A549 (cell line): ENCODE measurements around the gene FAM110D. TPM values are rescaled to one million over a fixed set of nuclear protein-coding genes. Genes with fewer than 3 reads are reported as not detected.

Source experiments
- ATAC-seq, 2 experiments: fragments of 200-7000 bp in 1 of 2; fragments of >200 bp in 1 of 2; cut with Nextera tagmentation in 1 of 2; cut with Tn5 transposase in 1 of 2; 3 replicates each; pipeline versions ENCODE4 v1.8.0 to v1.9.1; 2018 to 2020; ENCODE audit warnings: mild to moderate bottlenecking in 1 of 2, moderate library complexity in 1 of 2
- CTCF ChIA-PET: fragments of 300-600 bp; sonication (Branson Sonifier 250); formaldehyde crosslinking; extraction: SDS; loops from one replicate; lab custom pipeline; 2021; ENCODE audit warnings: antibody characterized with exemption, inconsistent platforms; lab: Yijun Ruan, JAX
- POLR2A ChIA-PET: fragments of 350-600 bp; formaldehyde crosslinking; extraction: SDS; loops from one replicate; lab custom pipeline; 2021; ENCODE audit warnings: antibody characterized with exemption, inconsistent platforms; lab: Yijun Ruan, JAX
- DNase-seq, 2 experiments: peaks; one replicate each; pipeline versions ENCODE4 v3.0.0 to v3.0.0-alpha.2; 2011 to 2016; ENCODE audit warnings: low read depth in 1 of 2, low spot score in 1 of 2
- FAIRE-seq: peaks from 2 replicates; lab custom pipeline; 2011; peaks lifted over from hg19 to GRCh38; lab: Jason Lieb, UNC
- H3K27ac ChIP-seq, 2 experiments: fragments of >200 bp; sonication (Bioruptor Twin); formaldehyde crosslinking; 3 replicates each; pipeline ENCODE4 v1.5.1; 2016 to 2017
- H3K4me1 ChIP-seq: fragments of >200 bp; sonication (Bioruptor Twin); formaldehyde crosslinking; 3 replicates; pipeline ENCODE4 v1.6.1; 2016
- H3K4me2 ChIP-seq: fragments of >200 bp; sonication (Bioruptor Twin); formaldehyde crosslinking; 3 replicates; pipeline ENCODE4 v1.6.1; 2016
- H3K4me3 ChIP-seq: fragments of >200 bp; sonication (Bioruptor Twin); formaldehyde crosslinking; 3 replicates; pipeline ENCODE4 v1.5.1; 2016
- H3K9me3 ChIP-seq: fragments of >200 bp; sonication (Bioruptor Twin); formaldehyde crosslinking; 3 replicates; pipeline ENCODE4 v1.6.1; 2016
- BHLHE40 ChIP-seq: IDR thresholded peaks from 2 replicates; pipeline ENCODE4 v1.6.1; 2012; ENCODE audit warnings: low read depth, low read length, inconsistent platforms
- CBX8 ChIP-seq: fragments of 200-600 bp; sonication (generic); IDR thresholded peaks from 2 replicates; pipeline ENCODE4 v1.6.1; 2016
- CEBPB ChIP-seq, 2 experiments: fragments of >200 bp in 1 of 2; sonication (Bioruptor Twin) in 1 of 2; formaldehyde crosslinking in 1 of 2; IDR thresholded peaks; 2 replicates each; pipeline ENCODE4 v1.6.1; 2012 to 2016
- ESRRA ChIP-seq: fragments of 150-350 bp; IDR thresholded peaks from 2 replicates; pipeline ENCODE4 v1.6.1; 2014; ENCODE audit warnings: mild to moderate bottlenecking, low read length, borderline replicate concordance
- FOSB ChIP-seq: fragments of 250-450 bp; sonication (Bioruptor Pico); IDR thresholded peaks from 2 replicates; pipeline ENCODE4 v1.5.0; 2020; ENCODE audit warnings: mild to moderate bottlenecking, moderate library complexity
- FOXS1 ChIP-seq: fragments of 250-450 bp; sonication (Bioruptor Pico); IDR thresholded peaks from 2 replicates; pipeline ENCODE4 v1.5.0; 2020; ENCODE audit warnings: mild to moderate bottlenecking, moderate library complexity
- HDAC2 ChIP-seq: fragments of 200-600 bp; sonication (generic); IDR thresholded peaks from 2 replicates; pipeline ENCODE4 v1.6.1; 2016
- HOXB5 ChIP-seq: fragments of 250-450 bp; sonication (Bioruptor Pico); IDR thresholded peaks from 2 replicates; pipeline ENCODE4 v1.5.0; 2020; ENCODE audit warnings: mild to moderate bottlenecking, moderate library complexity
- JUN ChIP-seq, 2 experiments: fragments of >200 bp; sonication (Bioruptor Twin); formaldehyde crosslinking; IDR thresholded peaks; 2 replicates in 1 of 2; 3 replicates in 1 of 2; pipeline ENCODE4 v1.6.1; 2016 to 2017
- JUNB ChIP-seq: fragments of >200 bp; sonication (Bioruptor Twin); formaldehyde crosslinking; IDR thresholded peaks from 2 replicates; pipeline ENCODE4 v1.6.1; 2016
- NR3C1 ChIP-seq: fragments of >200 bp; sonication (Bioruptor Twin); formaldehyde crosslinking; IDR thresholded peaks from 3 replicates; pipeline ENCODE4 v1.6.1; 2017
- RFX5 ChIP-seq: fragments of 450-650 bp; IDR thresholded peaks from 2 replicates; pipeline ENCODE4 v1.7.1; 2014; ENCODE audit warnings: antibody characterized with exemption, mild to moderate bottlenecking, moderate library complexity
- RNF2 ChIP-seq: fragments of 200-600 bp; sonication (generic); IDR thresholded peaks from 2 replicates; pipeline ENCODE4 v1.6.1; 2016; ENCODE audit warnings: low read depth, mild to moderate bottlenecking, antibody characterized with exemption, moderate library complexity, borderline replicate concordance
- SMC3 ChIP-seq: fragments of >200 bp; sonication (Bioruptor Twin); formaldehyde crosslinking; IDR thresholded peaks from 3 replicates; pipeline ENCODE4 v1.6.1; 2018; ENCODE audit warnings: inconsistent platforms
- ZC3H11A ChIP-seq: fragments of 450-650 bp; IDR thresholded peaks from 2 replicates; pipeline ENCODE4 v1.6.1; 2014; ENCODE audit warnings: antibody characterized with exemption, mild to moderate bottlenecking
- ZNF302 ChIP-seq: fragments of 250-450 bp; sonication (Bioruptor Pico); IDR thresholded peaks from 2 replicates; pipeline ENCODE4 v1.9.0; 2021; ENCODE audit warnings: inconsistent platforms, mild to moderate bottlenecking, moderate library complexity
- WGBS: methylation state at CpG from one replicate; pipeline ENCODE4 v1.1.6; 2017; ENCODE audit errors: missing lambda C conversion rate; 5-methylcytosine and 5-hydroxymethylcytosine counted together
- polyA plus RNA-seq, 4 experiments: library from polyadenylated mRNA; depleted of rRNA in 3 of 4; stranded (reverse); fragments of >200 nt; fragmentation: RNase III in 1 of 4; extraction: RNeasy Plus Mini Kit Qiagen cat#74134 plus additional on column Dnase treatment in 1 of 4; gene quantifications; 2 replicates in 3 of 4; 3 replicates in 1 of 4; pipeline ENCODE4 v1.2.3, GENCODE V29; 2011 to 2017
- TF ChIP-seq, protein P1 (sequence below): fragments of 150-350 bp; IDR thresholded peaks from 2 replicates; pipeline ENCODE4 v1.6.1; 2014; ENCODE audit warnings: low read depth, mild to moderate bottlenecking, low read length
- TF ChIP-seq, protein P2 (sequence below): IDR thresholded peaks from 2 replicates; pipeline ENCODE4 v1.6.1; 2012; ENCODE audit warnings: low read depth, borderline replicate concordance
- TF ChIP-seq, protein P3 (sequence below): fragments of 200-600 bp; sonication (generic); IDR thresholded peaks from 2 replicates; pipeline ENCODE4 v1.6.1; 2016; ENCODE audit warnings: antibody characterized with exemption, mild to moderate bottlenecking, moderate library complexity
- TF ChIP-seq, protein P4 (sequence below): fragments of 250-450 bp; sonication (Bioruptor Pico); IDR thresholded peaks from 2 replicates; pipeline ENCODE4 v1.5.0; 2021; ENCODE audit warnings: mild to moderate bottlenecking, moderate library complexity, borderline replicate concordance
- TF ChIP-seq, protein P5 (sequence below): fragments of 250-450 bp; sonication (Bioruptor Pico); IDR thresholded peaks from 2 replicates; pipeline ENCODE4 v1.5.0; 2020; ENCODE audit warnings: low read depth, mild to moderate bottlenecking, moderate library complexity

Gene FAM110D
- polyA plus RNA-seq, 2 of the 4 experiments (the other 2 are of a cell fraction): 0.04 TPM

DNA sequence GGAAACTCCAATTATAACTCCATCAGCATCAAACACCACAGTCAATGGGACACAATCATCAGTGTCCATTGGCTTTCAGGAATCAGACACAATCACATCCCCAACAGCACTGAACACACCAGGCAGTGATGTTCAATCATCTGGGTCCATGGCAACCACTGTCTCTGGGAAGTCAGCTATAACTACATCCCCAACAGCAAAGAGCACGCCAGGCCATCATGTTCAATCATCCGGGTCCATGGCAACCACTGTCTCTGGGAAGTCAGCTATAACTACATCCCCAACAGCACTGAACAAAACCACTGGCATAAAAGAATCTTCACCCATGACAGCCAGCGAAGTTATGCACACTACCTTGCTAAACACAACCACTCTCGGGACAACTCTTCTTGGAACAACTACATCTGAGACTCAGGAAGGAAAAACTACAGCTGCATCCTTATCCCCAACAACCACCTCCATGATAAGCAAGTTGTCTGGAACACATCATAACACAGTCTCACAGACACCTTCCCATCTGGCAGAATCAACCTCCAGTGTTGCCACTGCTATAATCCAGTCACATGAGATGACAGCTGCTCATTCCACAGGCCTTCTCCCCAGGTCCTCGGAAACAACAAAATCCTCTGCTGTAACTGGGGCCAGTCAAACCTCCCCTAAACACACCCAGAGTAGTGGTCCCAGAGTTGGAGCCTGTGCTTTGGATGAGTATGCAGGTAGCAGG, 51.4 kb downstream of the FAM110D start:
- no peak overlapping the region for H3K4me3 ChIP-seq
- WGBS: 66% methylated on average over 5 of the region's 5 CpGs
- DNase-seq (no peak), ATAC-seq (no peak; a peak in 1 of 6 replicates), FAIRE-seq (no peak)
- TF ChIP-seq JUN (IDR thresholded peaks at IDR 0.05) (no peak), SMC3 (no peak), NR3C1 (no peak), HDAC2 (no peak), ZC3H11A (no peak)
- TF ChIP-seq, protein P1, sequence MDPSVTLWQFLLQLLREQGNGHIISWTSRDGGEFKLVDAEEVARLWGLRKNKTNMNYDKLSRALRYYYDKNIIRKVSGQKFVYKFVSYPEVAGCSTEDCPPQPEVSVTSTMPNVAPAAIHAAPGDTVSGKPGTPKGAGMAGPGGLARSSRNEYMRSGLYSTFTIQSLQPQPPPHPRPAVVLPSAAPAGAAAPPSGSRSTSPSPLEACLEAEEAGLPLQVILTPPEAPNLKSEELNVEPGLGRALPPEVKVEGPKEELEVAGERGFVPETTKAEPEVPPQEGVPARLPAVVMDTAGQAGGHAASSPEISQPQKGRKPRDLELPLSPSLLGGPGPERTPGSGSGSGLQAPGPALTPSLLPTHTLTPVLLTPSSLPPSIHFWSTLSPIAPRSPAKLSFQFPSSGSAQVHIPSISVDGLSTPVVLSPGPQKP: no peak
- TF ChIP-seq, protein P2, sequence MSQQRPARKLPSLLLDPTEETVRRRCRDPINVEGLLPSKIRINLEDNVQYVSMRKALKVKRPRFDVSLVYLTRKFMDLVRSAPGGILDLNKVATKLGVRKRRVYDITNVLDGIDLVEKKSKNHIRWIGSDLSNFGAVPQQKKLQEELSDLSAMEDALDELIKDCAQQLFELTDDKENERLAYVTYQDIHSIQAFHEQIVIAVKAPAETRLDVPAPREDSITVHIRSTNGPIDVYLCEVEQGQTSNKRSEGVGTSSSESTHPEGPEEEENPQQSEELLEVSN: no peak
- POLR2A ChIA-PET: no interaction called here
- H3K4me2 ChIP-seq: no peak overlapping the region
- H3K27ac ChIP-seq: no peak overlapping the region
- H3K9me3 ChIP-seq: no peaks in the 10 kb centered on the region
- H3K4me1 ChIP-seq: no peaks in the 10 kb centered on the region
- CTCF ChIA-PET: interaction anchor here (1.4 to 2.9 kb wide), 4 partner anchors 17 to 65 kb away, joined by 4 to 9 read pairs (median 4); partner anchors contain the start of genes CEP85 and ZNF593

DNA sequence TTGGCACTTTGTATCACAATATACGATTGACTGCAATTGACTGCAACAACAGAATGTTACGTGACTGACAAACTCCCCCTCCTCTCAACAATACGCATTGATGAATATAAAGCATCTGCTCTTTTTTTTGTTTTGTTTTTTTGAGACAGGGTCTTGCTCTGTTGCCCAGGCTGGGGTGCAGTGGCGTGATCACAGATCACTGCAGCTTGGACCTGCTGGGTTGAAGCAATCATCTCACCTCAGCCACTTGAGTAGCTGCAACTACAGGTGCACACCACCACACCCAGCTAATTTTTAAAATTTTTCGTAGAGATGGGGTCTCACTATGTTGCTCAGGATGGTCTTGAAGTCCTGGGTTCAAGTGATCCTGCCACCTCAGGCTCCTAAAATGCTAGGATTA, 53.8 kb downstream of the FAM110D start:
- Histone ChIP-seq H3K4me3 (no peak overlapping the region), H3K4me2 (no peak overlapping the region)
- DNase-seq (no peak), FAIRE-seq (no peak)
- CTCF ChIA-PET: interaction anchor here (0.9 kb wide), 1 partner anchor 12 kb away, joined by 4 read pairs; no protein-coding TSS in a partner anchor
- no peak for TF ChIP-seq HDAC2
- TF ChIP-seq, protein P2: no peak
- TF ChIP-seq JUNB: no peak
- TF ChIP-seq, protein P3, sequence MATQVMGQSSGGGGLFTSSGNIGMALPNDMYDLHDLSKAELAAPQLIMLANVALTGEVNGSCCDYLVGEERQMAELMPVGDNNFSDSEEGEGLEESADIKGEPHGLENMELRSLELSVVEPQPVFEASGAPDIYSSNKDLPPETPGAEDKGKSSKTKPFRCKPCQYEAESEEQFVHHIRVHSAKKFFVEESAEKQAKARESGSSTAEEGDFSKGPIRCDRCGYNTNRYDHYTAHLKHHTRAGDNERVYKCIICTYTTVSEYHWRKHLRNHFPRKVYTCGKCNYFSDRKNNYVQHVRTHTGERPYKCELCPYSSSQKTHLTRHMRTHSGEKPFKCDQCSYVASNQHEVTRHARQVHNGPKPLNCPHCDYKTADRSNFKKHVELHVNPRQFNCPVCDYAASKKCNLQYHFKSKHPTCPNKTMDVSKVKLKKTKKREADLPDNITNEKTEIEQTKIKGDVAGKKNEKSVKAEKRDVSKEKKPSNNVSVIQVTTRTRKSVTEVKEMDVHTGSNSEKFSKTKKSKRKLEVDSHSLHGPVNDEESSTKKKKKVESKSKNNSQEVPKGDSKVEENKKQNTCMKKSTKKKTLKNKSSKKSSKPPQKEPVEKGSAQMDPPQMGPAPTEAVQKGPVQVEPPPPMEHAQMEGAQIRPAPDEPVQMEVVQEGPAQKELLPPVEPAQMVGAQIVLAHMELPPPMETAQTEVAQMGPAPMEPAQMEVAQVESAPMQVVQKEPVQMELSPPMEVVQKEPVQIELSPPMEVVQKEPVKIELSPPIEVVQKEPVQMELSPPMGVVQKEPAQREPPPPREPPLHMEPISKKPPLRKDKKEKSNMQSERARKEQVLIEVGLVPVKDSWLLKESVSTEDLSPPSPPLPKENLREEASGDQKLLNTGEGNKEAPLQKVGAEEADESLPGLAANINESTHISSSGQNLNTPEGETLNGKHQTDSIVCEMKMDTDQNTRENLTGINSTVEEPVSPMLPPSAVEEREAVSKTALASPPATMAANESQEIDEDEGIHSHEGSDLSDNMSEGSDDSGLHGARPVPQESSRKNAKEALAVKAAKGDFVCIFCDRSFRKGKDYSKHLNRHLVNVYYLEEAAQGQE: no peak
- no peak for TF ChIP-seq CBX8
- TF ChIP-seq ESRRA: no peak
- TF ChIP-seq CEBPB (IDR thresholded peaks at IDR 0.05): no peak
- no peak for TF ChIP-seq NR3C1
- TF ChIP-seq HOXB5 (CRISPR knock-in tag): no peak
- TF ChIP-seq, all 56 proteins: peak for 0
- no peaks in the 10 kb centered on the region for H3K4me1 ChIP-seq
- POLR2A ChIA-PET: no interaction called here
- WGBS: 71% methylated on average over 5 of the region's 5 CpGs
- no peak overlapping the region for H3K27ac ChIP-seq
- no peaks in the 10 kb centered on the region for H3K9me3 ChIP-seq
- ATAC-seq: no peak

DNA sequence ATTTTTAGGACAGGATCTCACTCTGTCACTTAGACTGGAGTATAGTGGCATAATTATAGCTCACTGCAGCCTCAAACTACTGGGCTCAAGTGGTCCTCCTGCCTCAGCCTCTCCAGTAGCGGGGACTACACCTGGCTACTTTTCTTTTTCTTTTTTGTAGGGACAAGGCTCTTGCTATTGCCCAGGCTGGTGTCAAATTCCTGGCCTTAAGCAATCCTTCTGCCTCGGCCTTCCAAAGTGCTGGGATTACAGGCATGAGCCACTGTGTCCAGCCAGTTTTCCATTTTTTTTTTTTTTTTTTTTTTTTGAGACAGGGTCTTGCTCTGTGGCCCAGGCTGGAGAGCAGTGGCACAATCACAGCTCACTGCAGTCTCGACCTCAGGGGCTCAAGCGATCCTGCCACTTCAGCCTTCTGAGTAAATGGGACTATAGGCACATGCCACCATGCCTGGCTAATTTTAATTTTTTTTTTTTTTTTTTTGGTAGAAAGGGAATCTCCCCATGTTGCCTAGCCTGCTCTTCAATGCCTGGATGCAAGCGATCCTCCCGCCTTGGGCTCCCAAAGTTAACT, 54.5 kb downstream of the FAM110D start:
- ChIA-PET CTCF (no interaction called here), POLR2A (no interaction called here)
- no peaks in the 10 kb centered on the region for H3K9me3 ChIP-seq
- no peak for FAIRE-seq
- no peak overlapping the region for H3K4me3 ChIP-seq
- WGBS: 72% methylated on average over 6 of the region's 6 CpGs
- no peak for ATAC-seq
- H3K27ac ChIP-seq: no peak overlapping the region
- DNase-seq: no peak
- no peak overlapping the region for H3K4me2 ChIP-seq
- H3K4me1 ChIP-seq: peaks cover under 1% of the 10 kb centered on the region; the same call in 1 of the 3 replicates
- no peak for TF ChIP-seq RNF2
- no peak for TF ChIP-seq FOXS1 (CRISPR knock-in tag)
- TF ChIP-seq ESRRA: no peak
- no peak for TF ChIP-seq ZNF302 (CRISPR knock-in tag)
- TF ChIP-seq, protein P1: no peak
- TF ChIP-seq, protein P4, sequence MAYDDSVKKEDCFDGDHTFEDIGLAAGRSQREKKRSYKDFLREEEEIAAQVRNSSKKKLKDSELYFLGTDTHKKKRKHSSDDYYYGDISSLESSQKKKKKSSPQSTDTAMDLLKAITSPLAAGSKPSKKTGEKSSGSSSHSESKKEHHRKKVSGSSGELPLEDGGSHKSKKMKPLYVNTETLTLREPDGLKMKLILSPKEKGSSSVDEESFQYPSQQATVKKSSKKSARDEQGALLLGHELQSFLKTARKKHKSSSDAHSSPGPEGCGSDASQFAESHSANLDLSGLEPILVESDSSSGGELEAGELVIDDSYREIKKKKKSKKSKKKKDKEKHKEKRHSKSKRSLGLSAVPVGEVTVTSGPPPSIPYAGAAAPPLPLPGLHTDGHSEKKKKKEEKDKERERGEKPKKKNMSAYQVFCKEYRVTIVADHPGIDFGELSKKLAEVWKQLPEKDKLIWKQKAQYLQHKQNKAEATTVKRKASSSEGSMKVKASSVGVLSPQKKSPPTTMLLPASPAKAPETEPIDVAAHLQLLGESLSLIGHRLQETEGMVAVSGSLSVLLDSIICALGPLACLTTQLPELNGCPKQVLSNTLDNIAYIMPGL (CRISPR knock-in tag): no peak
- TF ChIP-seq, protein P5, sequence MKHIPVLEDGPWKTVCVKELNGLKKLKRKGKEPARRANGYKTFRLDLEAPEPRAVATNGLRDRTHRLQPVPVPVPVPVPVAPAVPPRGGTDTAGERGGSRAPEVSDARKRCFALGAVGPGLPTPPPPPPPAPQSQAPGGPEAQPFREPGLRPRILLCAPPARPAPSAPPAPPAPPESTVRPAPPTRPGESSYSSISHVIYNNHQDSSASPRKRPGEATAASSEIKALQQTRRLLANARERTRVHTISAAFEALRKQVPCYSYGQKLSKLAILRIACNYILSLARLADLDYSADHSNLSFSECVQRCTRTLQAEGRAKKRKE (CRISPR knock-in tag): no peak
- no peak for TF ChIP-seq FOSB (CRISPR knock-in tag)
- no peak for TF ChIP-seq RFX5
- no peak for TF ChIP-seq BHLHE40
